OCI-LY7 (cell line): ENCODE data around the gene ZBTB20. TPM values are rescaled to one million over a fixed set of nuclear protein-coding genes. Genes with fewer than 3 reads are reported as not detected.

Source experiments
- BruUV-seq: library from RNA; stranded (reverse); fragments of 400-500 nt; replicated peaks from 2 replicates; lab custom pipeline; 2021; lab: Mats Ljungman, UMichigan
- CTCF ChIA-PET: fragments of 300-600 bp; sonication (Branson Sonifier 250); formaldehyde crosslinking; loops from one replicate; lab custom pipeline; 2022; ENCODE audit warnings: antibody characterized with exemption; ENCODE audit not compliant: unreplicated experiment; lab: Charles Lee
- POLR2A ChIA-PET: fragments of 300-600 bp; sonication (Branson Sonifier 250); formaldehyde crosslinking; loops from one replicate; lab custom pipeline; 2022; ENCODE audit warnings: antibody characterized with exemption; lab: Charles Lee
- DNase-seq: peaks from one replicate; pipeline ENCODE4 v3.0.0-alpha.2; 2015; ENCODE audit warnings: low spot score
- H2AFZ ChIP-seq: fragments of 200-600 bp; sonication (generic), shearing (Covaris generic); 2 replicates; pipeline ENCODE4 v1.6.1; 2014; ENCODE audit warnings: mild to moderate bottlenecking, antibody characterized with exemption, low read length, moderate library complexity
- H3K27ac ChIP-seq: fragments of 200-600 bp; sonication (generic); 2 replicates; pipeline ENCODE4 v1.5.1; 2014; ENCODE audit warnings: mixed run types, low read depth, mild to moderate bottlenecking, moderate library complexity, low read length, inconsistent platforms; ENCODE audit not compliant: poor library complexity, severe bottlenecking
- H3K36me3 ChIP-seq: fragments of 200-600 bp; sonication (generic); 2 replicates; pipeline ENCODE4 v1.6.1; 2014; ENCODE audit warnings: mild to moderate bottlenecking, antibody characterized with exemption, low read length, moderate library complexity, mixed read lengths; ENCODE audit not compliant: insufficient read depth
- H3K4me1 ChIP-seq: fragments of 200-600 bp; sonication (generic); 2 replicates; pipeline ENCODE4 v1.5.1; 2014; ENCODE audit warnings: mild to moderate bottlenecking, low read length; ENCODE audit not compliant: insufficient read depth, poor library complexity, severe bottlenecking
- H3K4me2 ChIP-seq: fragments of 200-600 bp; sonication (generic); 2 replicates; pipeline ENCODE4 v1.6.1; 2014; ENCODE audit warnings: mild to moderate bottlenecking, low read length
- H3K4me3 ChIP-seq: fragments of 200-600 bp; sonication (generic); 2 replicates; pipeline ENCODE4 v1.5.1; 2014; ENCODE audit warnings: mild to moderate bottlenecking, low read depth, low read length; ENCODE audit not compliant: poor library complexity, severe bottlenecking
- H3K79me2 ChIP-seq: fragments of 200-600 bp; sonication (generic); 2 replicates; pipeline ENCODE4 v1.6.1; 2016; ENCODE audit warnings: low read depth, mild to moderate bottlenecking, low read length, moderate library complexity, mixed read lengths; ENCODE audit not compliant: insufficient read depth
- H3K9me2 ChIP-seq: fragments of 200-600 bp; sonication (generic); 2 replicates; pipeline ENCODE4 v1.6.1; 2016; ENCODE audit warnings: mild to moderate bottlenecking, low read length, mixed read lengths; ENCODE audit not compliant: insufficient read depth
- H3K9me3 ChIP-seq: fragments of 200-600 bp; sonication (generic); 2 replicates; pipeline ENCODE4 v1.6.1; 2014; ENCODE audit warnings: mild to moderate bottlenecking, mixed run types, low read length, mixed read lengths
- H4K20me1 ChIP-seq: fragments of 200-600 bp; sonication (generic); 2 replicates; pipeline ENCODE4 v1.6.1; 2014; ENCODE audit warnings: mild to moderate bottlenecking, antibody characterized with exemption, low read length, moderate library complexity, mixed read lengths; ENCODE audit not compliant: insufficient read depth
- CTCF ChIP-seq: fragments of 200-600 bp; sonication (generic); conservative IDR thresholded peaks from 2 replicates; pipeline ENCODE4 v1.5.1; 2014; ENCODE audit warnings: mild to moderate bottlenecking, antibody characterized with exemption, low read length, moderate library complexity, mixed read lengths
- EZH2phosphoT487 ChIP-seq: fragments of 200-600 bp; sonication (generic); IDR thresholded peaks from 2 replicates; pipeline ENCODE4 v1.6.1; 2018; ENCODE audit warnings: low read depth, borderline replicate concordance, mild to moderate bottlenecking, mixed run types, antibody characterized with exemption, low read length, moderate library complexity, mixed read lengths
- intact Hi-C: fragments of 100-400 bp; cut with micrococcal nuclease; formaldehyde crosslinking; loops from one replicate; pipeline ENCODE4 v1.10.0; 2022; ENCODE audit not compliant: unreplicated experiment
- total RNA-seq, 2 experiments: library from RNA; depleted of rRNA in 1 of 2; stranded (reverse); fragments of >200 nt in 1 of 2; shearing (Covaris generic) in 1 of 2; gene quantifications; 2 replicates each; pipeline ENCODE4 v1.2.3, GENCODE V29; 2014 to 2022

ZBTB20 gene
- total RNA-seq, 2 experiments from 2014 or later = 5.5 to 11.8 TPM

GRCh38 chr3:114675104-114675503 lies 472.0 kb downstream of the ZBTB20 start:
- Histone ChIP-seq H3K36me3 (no peaks in the 10 kb centered on the region), H3K4me2 (no peak overlapping the region), H2AFZ (no peak overlapping the region), H3K79me2 (no peaks in the 10 kb centered on the region), H4K20me1 (no peaks in the 10 kb centered on the region), H3K9me3 (no peaks in the 10 kb centered on the region), H3K4me3 (no peak overlapping the region), H3K27ac (no peak overlapping the region), H3K4me1 (no peaks in the 10 kb centered on the region), H3K9me2 (no peaks in the 10 kb centered on the region)
- TF ChIP-seq CTCF (no peak), EZH2phosphoT487 (no peak)
- POLR2A ChIA-PET = interaction anchor here (1.0 to 1.1 kb wide), 2 partner anchors 53 to 74 kb away, joined by 3 read pairs; no protein-coding TSS in a partner anchor
- intact Hi-C loops = no loop called here
- BruUV-seq = no TSS peak
- DNase-seq = no peak
- CTCF ChIA-PET = no interaction called here

- no peak overlapping the region for H3K4me2 ChIP-seq
- no TSS peak for BruUV-seq
- H3K4me1 ChIP-seq = no peaks in the 10 kb centered on the region
- H3K9me2 ChIP-seq = no peaks in the 10 kb centered on the region
- ChIA-PET POLR2A (no interaction called here), CTCF (no interaction called here)
- no peak overlapping the region for H3K4me3 ChIP-seq
- TF ChIP-seq CTCF (no peak), EZH2phosphoT487 (no peak)
- H3K36me3 ChIP-seq = no peaks in the 10 kb centered on the region
- intact Hi-C loops = no loop called here
- H2AFZ ChIP-seq = no peak overlapping the region
- no peaks in the 10 kb centered on the region for H3K79me2 ChIP-seq
- H3K9me3 ChIP-seq = no peaks in the 10 kb centered on the region
- no peak overlapping the region for H3K27ac ChIP-seq
- no peak for DNase-seq
- H4K20me1 ChIP-seq = no peaks in the 10 kb centered on the region
These were observed 473.1 kb downstream of the ZBTB20 start for GRCh38 chr3:114674036-114674435.

- TF ChIP-seq EZH2phosphoT487 (no peak), CTCF (no peak)
- DNase-seq = no peak
- BruUV-seq = no TSS peak
- Histone ChIP-seq H3K4me1 (no peaks in the 10 kb centered on the region), H3K9me3 (no peaks in the 10 kb centered on the region), H3K27ac (no peak overlapping the region), H3K4me2 (no peak overlapping the region), H3K79me2 (no peaks in the 10 kb centered on the region), H3K36me3 (no peaks in the 10 kb centered on the region), H3K4me3 (no peak overlapping the region), H2AFZ (no peak overlapping the region), H4K20me1 (no peaks in the 10 kb centered on the region), H3K9me2 (no peaks in the 10 kb centered on the region)
- intact Hi-C loops = no loop called here
- ChIA-PET POLR2A (no interaction called here), CTCF (no interaction called here)
These were observed 473.6 kb downstream of the ZBTB20 start for GRCh38 chr3:114673481-114673880.
